ENCODE data around the gene HOXD9. TPM values are rescaled to one million over a fixed set of nuclear protein-coding genes. Genes with fewer than 3 reads are reported as not detected.

The HOXD9 gene
- total RNA-seq, 1 experiment from 2014 or later, result not detected

- no peaks in the 10 kb centered on the region for H3K9me3 ChIP-seq
- intact Hi-C loops (cut with micrococcal nuclease; ENCODE audit: unreplicated experiment), result no loop called here
- no peaks in the 10 kb centered on the region for H3K4me1 ChIP-seq
- no peaks in the 10 kb centered on the region for H3K36me3 ChIP-seq (ENCODE audit: control insufficient read depth, insufficient read depth, low read length)
- H3K27ac Mint-ChIP-seq (ENCODE audit: unreplicated experiment), result no peak overlapping the region
- peaks cover 10% of the 10 kb centered on the region for H3K27me3 Mint-ChIP-seq (ENCODE audit: insufficient read depth, unreplicated experiment)
- no peak for DNase-seq
- no peak for TF ChIP-seq CTCF (IDR thresholded peaks at IDR 0.05; ENCODE audit: insufficient read depth in 1 of 2, low read depth in 1 of 2, low read length in 1 of 2, severe bottlenecking in 1 of 2, unreplicated experiment in 1 of 2)
- H3K9me3 Mint-ChIP-seq (ENCODE audit: unreplicated experiment), result peaks cover 9% of the 10 kb centered on the region
- ChIA-PET POLR2A (no interaction called here), CTCF (no interaction called here)
- H3K36me3 Mint-ChIP-seq (ENCODE audit: insufficient read depth, unreplicated experiment), result no peaks in the 10 kb centered on the region
- no peak overlapping the region for H3K4me3 ChIP-seq (ENCODE audit: low read depth, low read length)
- no peaks in the 10 kb centered on the region for H3K27me3 ChIP-seq (replicated peaks; ENCODE audit: control insufficient read depth, insufficient read depth, low read length)
- H3K4me1 Mint-ChIP-seq (ENCODE audit: low read depth, unreplicated experiment), result no peaks in the 10 kb centered on the region
- H3K4me3 Mint-ChIP-seq (ENCODE audit: unreplicated experiment), result no peak overlapping the region
- BruUV-seq (replicated peaks), result no TSS peak
Measured at GRCh38 chr2:176165370-176166050, 43.0 kb downstream of the HOXD9 start.

DNA sequence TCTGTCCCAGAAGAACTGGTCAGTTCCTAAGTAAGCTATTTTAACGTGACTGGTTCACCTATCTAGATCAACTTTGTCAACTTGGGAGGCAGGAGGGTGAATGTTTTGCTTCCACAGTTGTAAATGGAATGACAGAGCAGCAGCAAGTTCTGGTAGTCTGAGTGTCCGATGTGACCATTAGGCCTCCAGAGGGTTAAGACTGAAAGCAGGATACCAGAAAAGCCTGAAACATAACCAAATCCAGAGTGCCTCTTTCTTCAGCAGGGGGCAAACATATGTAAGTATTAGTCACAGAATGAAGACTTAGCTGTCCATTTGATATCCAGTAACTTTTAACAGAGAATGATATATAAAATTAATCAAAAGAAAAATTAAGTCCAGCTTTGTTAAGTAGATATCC lies 43.8 kb downstream of the HOXD9 start:
- H3K4me1 Mint-ChIP-seq (ENCODE audit: low read depth, unreplicated experiment), result no peaks in the 10 kb centered on the region
- POLR2A ChIA-PET, result no interaction called here

GRCh38 chr2:176167398-176167797 lies 44.9 kb downstream of the HOXD9 start:
- no peaks in the 10 kb centered on the region for H3K4me1 ChIP-seq
- no peak overlapping the region for H3K4me3 ChIP-seq (ENCODE audit: low read depth, low read length)
- POLR2A ChIA-PET, result no interaction called here
- DNase-seq, result no peak
- no peaks in the 10 kb centered on the region for H3K36me3 Mint-ChIP-seq (ENCODE audit: insufficient read depth, unreplicated experiment)
- no peaks in the 10 kb centered on the region for H3K27me3 ChIP-seq (replicated peaks; ENCODE audit: control insufficient read depth, insufficient read depth, low read length)
- TF ChIP-seq CTCF (IDR thresholded peaks at IDR 0.05; ENCODE audit: insufficient read depth in 1 of 2, low read depth in 1 of 2, low read length in 1 of 2, severe bottlenecking in 1 of 2, unreplicated experiment in 1 of 2), result no peak
- peaks cover 9% of the 10 kb centered on the region for H3K9me3 Mint-ChIP-seq (ENCODE audit: unreplicated experiment)
- H3K4me1 Mint-ChIP-seq (ENCODE audit: low read depth, unreplicated experiment), result no peaks in the 10 kb centered on the region
- peaks cover 7% of the 10 kb centered on the region for H3K27me3 Mint-ChIP-seq (ENCODE audit: insufficient read depth, unreplicated experiment)
- H3K27ac Mint-ChIP-seq (ENCODE audit: unreplicated experiment), result no peak overlapping the region
- intact Hi-C loops (cut with micrococcal nuclease; ENCODE audit: unreplicated experiment), result no loop called here
- no peak overlapping the region for H3K4me3 Mint-ChIP-seq (ENCODE audit: unreplicated experiment)
- BruUV-seq (replicated peaks), result no TSS peak
- H3K36me3 ChIP-seq (ENCODE audit: control insufficient read depth, insufficient read depth, low read length), result no peaks in the 10 kb centered on the region
- no peaks in the 10 kb centered on the region for H3K9me3 ChIP-seq
- CTCF ChIA-PET, result no interaction called here

More for the DNA sequence above, 43.8 kb downstream of the HOXD9 start:
- H3K27ac Mint-ChIP-seq (ENCODE audit: unreplicated experiment), result no peak overlapping the region
- peaks cover 7% of the 10 kb centered on the region for H3K27me3 Mint-ChIP-seq (ENCODE audit: insufficient read depth, unreplicated experiment)
- Histone ChIP-seq H3K4me3 (ENCODE audit: low read depth, low read length) (no peak overlapping the region), H3K4me1 (no peaks in the 10 kb centered on the region), H3K9me3 (no peaks in the 10 kb centered on the region), H3K27me3 (replicated peaks; ENCODE audit: control insufficient read depth, insufficient read depth, low read length) (no peaks in the 10 kb centered on the region), H3K36me3 (ENCODE audit: control insufficient read depth, insufficient read depth, low read length) (no peaks in the 10 kb centered on the region)
- peaks cover 9% of the 10 kb centered on the region for H3K9me3 Mint-ChIP-seq (ENCODE audit: unreplicated experiment)
- BruUV-seq (replicated peaks), result no TSS peak
- TF ChIP-seq CTCF (IDR thresholded peaks at IDR 0.05; ENCODE audit: insufficient read depth in 1 of 2, low read depth in 1 of 2, low read length in 1 of 2, severe bottlenecking in 1 of 2, unreplicated experiment in 1 of 2), result no peak
- no peaks in the 10 kb centered on the region for H3K36me3 Mint-ChIP-seq (ENCODE audit: insufficient read depth, unreplicated experiment)
- intact Hi-C loops (cut with micrococcal nuclease; ENCODE audit: unreplicated experiment), result no loop called here
- no peak overlapping the region for H3K4me3 Mint-ChIP-seq (ENCODE audit: unreplicated experiment)
- no peak for DNase-seq
- CTCF ChIA-PET, result no interaction called here

All from Caco-2 (cell line).